Activated CD8-positive, alpha-beta T cell treated with anti-CD3 and anti-CD28 coated beads for 36 hours (primary cell): ENCODE measurements around the gene HK1. TPM values are rescaled to one million over a fixed set of nuclear protein-coding genes. Genes with fewer than 3 reads are reported as not detected.
"Not testable (repeated sequence)": the region's sequence is repeated elsewhere in the genome, so short reads cannot be mapped to it uniquely, and the experiment has no call there.

Experiments
- ATAC-seq: fragments of 200-7000 bp; cut with Tn5 transposase; one replicate; pipeline ENCODE4 v1.10.0; 2021; ENCODE audit warnings: mild to moderate bottlenecking, moderate library complexity
- CTCF ChIA-PET: fragments of 350-600 bp; sonication (Branson Sonifier 250); formaldehyde crosslinking; loops from one replicate; lab custom pipeline; 2021; ENCODE audit warnings: antibody characterized with exemption; lab: Charles Lee
- POLR2A ChIA-PET: fragments of 350-600 bp; sonication (Branson Sonifier 250); formaldehyde crosslinking; loops from one replicate; lab custom pipeline; 2021; ENCODE audit warnings: antibody characterized with exemption; lab: Charles Lee
- DNase-seq: peaks from one replicate; pipeline ENCODE4 v3.0.0-alpha.2; 2020
- H3K27ac Mint-ChIP-seq: one replicate; pipeline ENCODE4 v1.8.0; 2021; ENCODE audit warnings: mild to moderate bottlenecking, mixed read lengths
- H3K27me3 Mint-ChIP-seq: one replicate; pipeline ENCODE4 v1.8.0; 2021; ENCODE audit warnings: mixed read lengths
- H3K36me3 Mint-ChIP-seq: one replicate; pipeline ENCODE4 v1.8.0; 2021; ENCODE audit warnings: low read depth, mixed read lengths
- H3K4me1 Mint-ChIP-seq: one replicate; pipeline ENCODE4 v1.8.0; 2021; ENCODE audit warnings: low read depth, mixed read lengths
- H3K4me3 Mint-ChIP-seq: one replicate; pipeline ENCODE4 v1.8.0; 2021; ENCODE audit warnings: mild to moderate bottlenecking, moderate library complexity, mixed read lengths
- H3K9me3 Mint-ChIP-seq: one replicate; pipeline ENCODE4 v1.8.0; 2021; ENCODE audit warnings: mixed read lengths
- intact Hi-C: fragments of 100-400 bp; cut with micrococcal nuclease; formaldehyde crosslinking; loops from one replicate; pipeline ENCODE4 v1.10.0; 2022
- total RNA-seq, 2 experiments: library from RNA; stranded (reverse); gene quantifications; one replicate each; pipeline ENCODE4 v1.2.3, GENCODE V29; 2021
- TF ChIP-seq, protein P1 (sequence below): fragments of 200-600 bp; IDR thresholded peaks from one replicate; pipeline ENCODE4 v1.8.0; 2022; ENCODE audit warnings: antibody characterized with exemption, mild to moderate bottlenecking

HK1 gene
- total RNA-seq, 2 experiments from 2014 or later: 314 to 325 TPM

DNA sequence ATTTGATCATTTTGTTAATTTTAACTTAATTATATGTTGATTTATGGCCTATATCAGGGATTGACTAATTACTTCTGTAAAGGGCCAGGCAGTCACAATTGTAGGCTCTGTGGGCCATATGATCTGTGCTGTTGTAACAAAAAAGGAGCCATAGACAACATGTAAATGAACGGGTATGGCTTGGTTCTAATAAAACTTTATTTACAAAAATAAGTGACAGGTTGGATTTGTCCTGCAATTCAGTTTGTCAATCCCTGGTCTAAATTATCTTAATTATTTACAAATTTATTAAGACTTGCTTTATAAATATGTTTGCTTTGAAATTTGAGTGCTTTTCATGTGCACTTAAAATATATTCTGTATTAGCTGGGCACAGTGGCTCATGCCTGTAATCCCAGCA is 2.9 kb upstream of the HK1 start:
- ATAC-seq: no peak
- intact Hi-C loops: no loop called here
- TF ChIP-seq, protein P1, sequence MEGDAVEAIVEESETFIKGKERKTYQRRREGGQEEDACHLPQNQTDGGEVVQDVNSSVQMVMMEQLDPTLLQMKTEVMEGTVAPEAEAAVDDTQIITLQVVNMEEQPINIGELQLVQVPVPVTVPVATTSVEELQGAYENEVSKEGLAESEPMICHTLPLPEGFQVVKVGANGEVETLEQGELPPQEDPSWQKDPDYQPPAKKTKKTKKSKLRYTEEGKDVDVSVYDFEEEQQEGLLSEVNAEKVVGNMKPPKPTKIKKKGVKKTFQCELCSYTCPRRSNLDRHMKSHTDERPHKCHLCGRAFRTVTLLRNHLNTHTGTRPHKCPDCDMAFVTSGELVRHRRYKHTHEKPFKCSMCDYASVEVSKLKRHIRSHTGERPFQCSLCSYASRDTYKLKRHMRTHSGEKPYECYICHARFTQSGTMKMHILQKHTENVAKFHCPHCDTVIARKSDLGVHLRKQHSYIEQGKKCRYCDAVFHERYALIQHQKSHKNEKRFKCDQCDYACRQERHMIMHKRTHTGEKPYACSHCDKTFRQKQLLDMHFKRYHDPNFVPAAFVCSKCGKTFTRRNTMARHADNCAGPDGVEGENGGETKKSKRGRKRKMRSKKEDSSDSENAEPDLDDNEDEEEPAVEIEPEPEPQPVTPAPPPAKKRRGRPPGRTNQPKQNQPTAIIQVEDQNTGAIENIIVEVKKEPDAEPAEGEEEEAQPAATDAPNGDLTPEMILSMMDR: no peak
- Mint-ChIP-seq H3K4me1 (peaks cover 5% of the 10 kb centered on the region), H3K9me3 (no peaks in the 10 kb centered on the region), H3K27me3 (no peaks in the 10 kb centered on the region), H3K27ac (no peak overlapping the region), H3K4me3 (no peak overlapping the region), H3K36me3 (no peaks in the 10 kb centered on the region)
- ChIA-PET POLR2A (no interaction called here), CTCF (no interaction called here)
- no peak for DNase-seq

DNA sequence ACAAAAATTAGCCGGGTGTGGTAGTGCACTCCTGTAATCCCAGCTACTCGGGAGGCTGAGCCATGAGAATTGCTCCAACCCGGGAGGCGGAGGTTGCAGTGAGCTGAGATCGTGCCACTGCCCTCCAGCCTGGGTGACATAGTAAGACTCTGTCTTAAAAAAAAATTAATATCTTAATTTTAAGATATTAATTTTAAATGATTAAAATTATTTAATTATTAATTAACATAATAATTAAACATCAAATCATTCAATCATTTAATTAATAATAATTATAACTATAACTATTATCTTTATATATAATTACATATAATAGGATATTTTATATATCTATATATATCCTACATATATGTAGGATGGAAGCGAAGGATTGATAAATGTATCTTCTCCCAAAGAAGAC is 1.8 kb upstream of the HK1 start:
- Mint-ChIP-seq H3K9me3 (no peaks in the 10 kb centered on the region), H3K27ac (no peak overlapping the region), H3K27me3 (no peaks in the 10 kb centered on the region), H3K4me3 (no peak overlapping the region), H3K36me3 (no peaks in the 10 kb centered on the region), H3K4me1 (no peaks in the 10 kb centered on the region)
- CTCF ChIA-PET: no interaction called here
- no peak for DNase-seq
- TF ChIP-seq, protein P1: no peak
- POLR2A ChIA-PET: no interaction called here
- ATAC-seq: no peak
- intact Hi-C loops: no loop called here

DNA sequence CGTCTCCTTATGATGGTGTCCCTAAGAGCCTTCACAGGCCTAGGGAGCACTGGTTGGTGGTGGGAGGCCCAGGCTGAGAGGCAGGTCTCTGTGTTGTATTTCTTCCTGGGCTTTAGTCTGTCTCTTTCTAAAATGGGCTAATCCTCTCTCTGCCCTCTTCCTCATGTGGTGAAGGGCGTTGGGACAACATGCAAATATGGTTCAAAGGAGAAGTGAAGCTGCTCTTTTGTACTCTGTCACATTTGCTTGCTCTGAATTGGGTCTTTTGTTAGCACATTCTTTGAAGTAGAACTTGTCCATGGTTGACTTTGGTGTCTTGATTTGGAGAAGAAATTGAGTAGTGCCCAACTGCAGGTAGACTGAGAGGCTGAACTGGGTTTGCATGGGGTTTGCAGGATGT is 814 bp downstream of the HK1 start:
- no peaks in the 10 kb centered on the region for H3K36me3 Mint-ChIP-seq
- POLR2A ChIA-PET: no interaction called here

DNA sequence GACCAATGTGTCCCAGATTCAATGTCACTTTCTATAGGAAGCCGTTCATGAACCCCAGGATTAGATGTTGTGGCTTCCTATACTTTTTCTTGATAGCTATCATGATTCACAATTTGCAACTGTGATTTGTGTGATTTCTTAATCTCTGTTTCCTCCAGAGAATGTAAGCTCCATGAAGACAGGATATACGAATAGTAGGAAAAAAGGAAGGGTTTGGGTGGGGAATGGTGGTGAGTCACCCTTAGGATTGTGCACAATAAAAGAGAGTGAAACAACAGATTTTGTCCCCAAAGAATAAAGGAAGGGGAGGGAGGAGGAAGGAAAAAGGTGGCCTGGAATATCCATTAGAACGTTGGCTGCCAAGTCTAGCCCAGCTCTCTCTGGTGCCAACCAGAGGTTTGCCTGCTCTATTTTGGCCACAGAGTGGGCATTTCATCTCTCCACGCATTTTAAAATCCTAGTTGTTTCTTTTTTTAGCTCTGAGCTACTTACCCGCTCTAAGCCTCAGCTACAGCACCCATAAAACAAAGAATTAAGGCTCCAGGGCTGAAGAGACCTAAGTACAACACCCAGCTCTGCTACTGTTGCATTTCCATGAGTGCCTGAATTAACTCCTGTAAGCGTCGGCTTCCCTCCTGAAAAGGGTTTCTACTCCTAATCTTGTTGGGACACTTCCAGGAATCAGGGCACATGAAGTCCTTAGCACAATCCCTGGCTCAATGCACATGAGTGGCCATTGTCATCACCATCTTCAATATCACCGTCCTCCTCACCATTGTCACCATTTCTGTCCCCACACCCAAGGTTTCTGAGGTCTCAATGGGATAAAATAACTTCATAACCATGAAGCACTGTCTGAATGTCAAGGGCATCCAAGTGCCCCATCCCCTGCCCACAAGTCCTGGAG is 3.5 kb downstream of the HK1 start:
- Mint-ChIP-seq H3K36me3 (no peaks in the 10 kb centered on the region), H3K27ac (no peak overlapping the region), H3K27me3 (no peaks in the 10 kb centered on the region), H3K9me3 (no peaks in the 10 kb centered on the region), H3K4me3 (no peak overlapping the region), H3K4me1 (no peaks in the 10 kb centered on the region)
- intact Hi-C loops: no loop called here
- TF ChIP-seq, protein P1: no peak
- ATAC-seq (no peak), DNase-seq (no peak)
- ChIA-PET POLR2A (no interaction called here), CTCF (interaction anchor here (0.8 kb wide), 1 partner anchor 111 kb away, joined by 5 read pairs; no protein-coding TSS in a partner anchor)

More for the DNA sequence above, 814 bp downstream of the HK1 start:
- Mint-ChIP-seq H3K4me3 (no peak overlapping the region), H3K27ac (no peak overlapping the region), H3K4me1 (no peaks in the 10 kb centered on the region), H3K9me3 (no peaks in the 10 kb centered on the region), H3K27me3 (no peaks in the 10 kb centered on the region)
- intact Hi-C loops: no loop called here
- TF ChIP-seq, protein P1: no peak
- DNase-seq (no peak), ATAC-seq (no peak)
- CTCF ChIA-PET: interaction anchor here (0.8 kb wide), 1 partner anchor 13 kb away, joined by 3 read pairs; no protein-coding TSS in a partner anchor

DNA sequence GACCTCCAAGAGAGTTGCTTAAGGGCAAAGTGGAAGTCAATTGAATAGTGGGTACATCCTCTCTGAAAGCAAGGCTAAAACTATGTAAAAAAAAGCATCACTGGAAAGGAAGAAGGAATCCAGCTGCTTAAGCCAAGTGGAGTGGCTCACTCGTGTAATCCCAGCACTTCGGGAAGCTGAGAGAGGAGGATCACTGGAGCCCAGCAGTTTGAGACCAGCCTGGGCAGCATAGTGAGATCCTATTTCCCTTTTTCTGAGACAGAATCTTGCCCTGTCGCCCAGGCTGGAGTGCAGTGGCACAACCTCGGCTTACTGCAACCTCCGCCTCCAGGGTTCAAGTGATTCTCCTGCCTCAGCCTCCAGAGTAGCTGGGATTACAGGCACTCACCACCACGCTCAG is 6.1 kb downstream of the HK1 start:
- ATAC-seq, H3K36me3 Mint-ChIP-seq, H3K27me3 Mint-ChIP-seq, H3K4me3 Mint-ChIP-seq, H3K9me3 Mint-ChIP-seq, H3K27ac Mint-ChIP-seq, CTCF ChIA-PET, intact Hi-C loops, H3K4me1 Mint-ChIP-seq, POLR2A ChIA-PET, DNase-seq: not testable (repeated sequence)
